ENCODE measurements around the gene TSPAN15.

TSPAN15 gene

DNA sequence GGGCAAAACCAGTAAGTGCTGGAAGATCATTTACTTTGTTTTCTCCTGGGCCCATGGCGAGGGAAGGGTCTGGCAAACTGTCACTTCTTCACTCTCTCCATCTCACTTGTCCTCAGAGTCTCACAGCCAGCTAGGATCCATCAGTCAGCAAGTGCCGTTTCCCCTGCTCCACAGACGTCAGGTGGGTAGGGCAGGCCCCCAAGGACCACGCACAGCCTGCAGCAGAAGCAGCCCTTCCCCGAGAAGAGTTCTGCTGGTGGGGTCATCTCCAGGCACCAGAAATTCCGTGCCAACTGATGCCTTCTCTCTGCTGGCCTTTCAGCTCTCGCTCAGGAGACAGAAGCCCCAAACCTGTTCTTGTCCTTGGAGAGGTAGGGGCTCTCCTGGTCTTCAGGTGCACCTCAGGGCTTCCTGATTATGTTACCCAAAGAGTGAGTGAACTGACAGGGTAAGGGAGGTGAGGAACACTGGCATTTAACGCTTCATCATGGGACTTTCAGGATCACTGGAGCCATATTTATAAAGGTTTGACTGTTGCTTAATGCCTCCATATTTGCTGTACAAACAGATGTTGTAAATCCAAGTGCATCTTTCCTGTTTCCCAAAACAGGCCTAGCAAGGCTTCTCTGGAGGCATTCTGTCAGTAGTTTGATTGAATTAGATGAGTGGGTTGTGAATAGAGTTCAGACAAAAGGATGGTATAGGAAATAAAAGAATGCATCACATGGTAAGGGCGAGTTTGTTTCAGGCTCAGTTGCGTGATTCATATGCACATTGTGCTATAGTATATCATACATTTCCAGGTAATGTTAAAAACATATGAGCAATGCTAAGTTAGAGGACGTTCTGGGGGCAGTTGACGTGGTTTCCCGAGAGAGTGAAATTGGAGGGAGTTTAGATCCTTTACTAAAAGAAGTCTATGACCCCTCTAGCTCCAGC, 13.7 kb upstream of the TSPAN15 start:
- Histone ChIP-seq H3K9me3 (ENCODE audit: insufficient read depth, low read length) (peaks cover 9% of the 10 kb centered on the region; the same call in 1 of the 2 replicates), H3K4me3 (ENCODE audit: insufficient read length, low read depth) (no peak overlapping the region), H3K9ac (ENCODE audit: insufficient read length, low read depth) (no peak overlapping the region), H3K36me3 (ENCODE audit: insufficient read depth, insufficient read length, low read length) (no peaks in the 10 kb centered on the region), H3K27me3 (ENCODE audit: insufficient read depth, insufficient read length) (no peaks in the 10 kb centered on the region), H3K4me1 (ENCODE audit: insufficient read depth, insufficient read length) (peaks cover 12% of the 10 kb centered on the region)
- DNase-seq (ENCODE audit: low read depth, low spot score) = no peak
- TF ChIP-seq YY1 (IDR thresholded peaks at IDR 0.05; ENCODE audit: insufficient read depth, insufficient read length) (no peak), ZNF274 (IDR thresholded peaks at IDR 0.05; ENCODE audit: low read depth, low read length) (no peak), SUZ12 (IDR thresholded peaks at IDR 0.05; ENCODE audit: extremely low read depth, insufficient read depth, insufficient read length) (no peak)

DNA sequence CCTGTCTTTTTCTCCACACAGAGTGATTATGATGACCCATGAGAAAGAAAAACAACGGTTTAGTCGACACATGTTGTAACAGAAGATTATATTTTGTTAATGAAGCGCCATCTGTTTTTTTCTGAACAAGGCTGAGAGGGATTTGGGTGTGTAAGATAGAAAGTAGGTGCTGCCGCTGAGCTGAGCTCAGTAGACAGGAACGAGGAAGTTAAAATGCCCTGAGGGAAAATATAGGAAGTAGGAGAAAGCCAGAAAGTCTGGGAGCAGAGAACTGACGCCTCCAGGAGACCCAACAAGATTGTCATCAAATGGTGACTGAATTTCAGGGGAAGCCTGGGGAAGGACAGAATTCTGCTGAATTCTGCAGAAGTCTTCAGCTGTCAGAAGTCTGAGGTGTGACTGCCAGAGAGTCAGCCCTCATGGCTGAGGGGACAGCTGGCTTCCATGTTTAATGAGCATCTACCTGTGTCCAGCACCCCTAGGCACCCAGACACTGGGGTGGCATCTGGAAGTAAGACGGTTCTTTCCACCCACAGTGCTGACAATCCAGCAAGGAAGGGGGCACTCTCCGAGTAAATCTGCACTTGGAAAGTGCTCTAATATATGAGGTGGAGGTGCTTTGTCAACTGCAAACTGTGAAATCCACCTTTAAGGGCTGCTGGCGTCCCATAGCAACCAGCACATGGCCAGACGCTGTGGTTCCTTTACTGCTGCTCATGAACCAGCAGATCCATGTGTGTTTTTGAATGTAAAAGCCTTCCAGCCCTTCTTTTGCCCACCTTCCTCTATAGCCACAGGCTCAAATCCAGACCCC, 12.5 kb upstream of the TSPAN15 start:
- TF ChIP-seq ZNF274 (IDR thresholded peaks at IDR 0.05; ENCODE audit: low read depth, low read length) (no peak), YY1 (IDR thresholded peaks at IDR 0.05; ENCODE audit: insufficient read depth, insufficient read length) (no peak), SUZ12 (IDR thresholded peaks at IDR 0.05; ENCODE audit: extremely low read depth, insufficient read depth, insufficient read length) (no peak)
- H3K9me3 ChIP-seq (ENCODE audit: insufficient read depth, low read length) = peaks cover 9% of the 10 kb centered on the region; the same call in 1 of the 2 replicates
- H3K4me3 ChIP-seq (ENCODE audit: insufficient read length, low read depth) = no peak overlapping the region
- H3K9ac ChIP-seq (ENCODE audit: insufficient read length, low read depth) = no peak overlapping the region
- H3K4me1 ChIP-seq (ENCODE audit: insufficient read depth, insufficient read length) = peaks cover 12% of the 10 kb centered on the region
- DNase-seq (ENCODE audit: low read depth, low spot score) = no peak
- no peaks in the 10 kb centered on the region for H3K27me3 ChIP-seq (ENCODE audit: insufficient read depth, insufficient read length)
- no peaks in the 10 kb centered on the region for H3K36me3 ChIP-seq (ENCODE audit: insufficient read depth, insufficient read length, low read length)

DNA sequence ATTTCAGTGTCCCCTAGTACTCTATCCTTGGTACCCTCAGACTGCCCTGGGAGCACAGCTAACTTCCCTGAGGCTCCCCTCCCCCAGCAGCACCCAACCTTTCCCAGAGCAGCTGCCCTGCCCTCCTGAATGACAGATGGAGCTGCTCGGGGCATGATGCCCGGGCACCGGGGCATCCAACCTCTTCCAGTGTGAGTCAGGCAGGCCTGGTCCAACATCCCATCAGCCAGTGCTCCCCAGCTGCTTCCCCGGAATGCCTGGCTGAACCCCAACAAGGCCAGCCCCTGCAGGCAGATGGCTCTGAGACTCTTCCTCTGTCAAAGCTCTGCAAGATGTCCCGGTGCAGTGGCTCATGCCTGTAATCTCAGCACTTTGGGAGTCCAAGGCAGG, 11.9 kb upstream of the TSPAN15 start:
- TF ChIP-seq YY1 (IDR thresholded peaks at IDR 0.05; ENCODE audit: insufficient read depth, insufficient read length) = no peak
- no peak for TF ChIP-seq SUZ12 (IDR thresholded peaks at IDR 0.05; ENCODE audit: extremely low read depth, insufficient read depth, insufficient read length)
- no peak for TF ChIP-seq ZNF274 (IDR thresholded peaks at IDR 0.05; ENCODE audit: low read depth, low read length)
- Histone ChIP-seq H3K9me3 (ENCODE audit: insufficient read depth, low read length) (peaks cover 9% of the 10 kb centered on the region; the same call in 1 of the 2 replicates), H3K4me1 (ENCODE audit: insufficient read depth, insufficient read length) (peaks cover 12% of the 10 kb centered on the region), H3K27me3 (ENCODE audit: insufficient read depth, insufficient read length) (no peaks in the 10 kb centered on the region), H3K4me3 (ENCODE audit: insufficient read length, low read depth) (no peak overlapping the region), H3K9ac (ENCODE audit: insufficient read length, low read depth) (no peak overlapping the region), H3K36me3 (ENCODE audit: insufficient read depth, insufficient read length, low read length) (no peaks in the 10 kb centered on the region)
- DNase-seq (ENCODE audit: low read depth, low spot score) = no peak

DNA sequence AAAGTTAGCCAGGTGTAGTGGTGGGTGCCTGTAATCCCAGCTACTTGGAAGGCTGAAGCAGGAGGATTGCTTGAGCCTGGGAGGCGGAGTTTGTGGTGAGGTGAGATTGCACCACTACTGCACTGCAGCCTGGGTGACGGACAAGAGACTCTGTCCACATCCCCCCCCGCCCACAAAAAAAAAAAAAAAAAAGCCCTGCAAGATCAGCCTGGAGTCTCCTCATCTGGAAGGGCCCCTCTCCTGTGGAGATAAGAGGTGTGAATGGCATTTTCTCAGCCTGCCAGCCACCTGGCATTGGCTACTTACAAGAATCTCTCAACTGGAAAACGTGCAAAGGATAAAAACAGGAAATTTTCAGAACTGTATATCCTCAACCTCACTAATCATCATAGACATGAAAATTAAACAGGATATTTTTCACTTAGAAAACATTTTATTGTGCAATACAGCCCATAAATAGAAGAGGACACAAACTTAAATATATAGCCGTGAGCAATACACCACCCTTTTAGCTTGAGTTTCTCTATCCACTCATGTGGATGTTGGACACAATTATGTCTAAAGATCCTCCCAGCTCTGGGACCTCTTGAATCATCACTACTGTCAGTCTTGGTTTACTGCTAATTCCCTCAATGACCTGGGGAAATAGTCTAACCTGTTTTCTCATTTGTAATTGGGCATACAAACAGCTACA, 11.3 kb upstream of the TSPAN15 start:
- H3K36me3 ChIP-seq (ENCODE audit: insufficient read depth, insufficient read length, low read length) = no peaks in the 10 kb centered on the region
- H3K4me3 ChIP-seq (ENCODE audit: insufficient read length, low read depth) = no peak overlapping the region
- no peak for DNase-seq (ENCODE audit: low read depth, low spot score)
- TF ChIP-seq SUZ12 (IDR thresholded peaks at IDR 0.05; ENCODE audit: extremely low read depth, insufficient read depth, insufficient read length) (no peak), YY1 (IDR thresholded peaks at IDR 0.05; ENCODE audit: insufficient read depth, insufficient read length) (no peak), ZNF274 (IDR thresholded peaks at IDR 0.05; ENCODE audit: low read depth, low read length) (no peak)
- H3K4me1 ChIP-seq (ENCODE audit: insufficient read depth, insufficient read length) = peaks cover 12% of the 10 kb centered on the region
- H3K27me3 ChIP-seq (ENCODE audit: insufficient read depth, insufficient read length) = no peaks in the 10 kb centered on the region
- no peak overlapping the region for H3K9ac ChIP-seq (ENCODE audit: insufficient read length, low read depth)
- H3K9me3 ChIP-seq (ENCODE audit: insufficient read depth, low read length) = peaks cover 4% of the 10 kb centered on the region; the same call in 1 of the 2 replicates

DNA sequence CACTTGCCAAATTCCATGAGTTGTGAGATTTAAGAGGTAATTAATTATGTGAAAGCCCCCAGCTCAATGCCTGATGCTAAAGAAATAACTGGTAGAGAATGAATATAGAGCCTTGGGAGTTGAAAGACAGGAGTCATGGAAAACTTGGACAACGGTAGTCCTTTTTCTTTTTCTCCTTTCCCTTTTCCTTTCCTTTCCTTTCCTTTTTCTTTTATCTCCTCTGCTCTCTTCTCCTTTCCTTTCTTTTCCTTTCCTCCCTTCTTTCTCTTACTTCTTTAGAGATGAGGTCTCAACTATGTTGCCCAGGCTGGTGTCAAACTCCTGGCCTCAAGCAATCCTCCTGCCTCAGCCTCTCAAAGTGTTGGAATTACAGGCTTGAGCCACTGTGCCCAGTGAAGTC, 7.9 kb upstream of the TSPAN15 start:
- Histone ChIP-seq H3K9ac (ENCODE audit: insufficient read length, low read depth) (no peak overlapping the region), H3K4me3 (ENCODE audit: insufficient read length, low read depth) (no peak overlapping the region), H3K4me1 (ENCODE audit: insufficient read depth, insufficient read length) (peaks cover 13% of the 10 kb centered on the region), H3K9me3 (ENCODE audit: insufficient read depth, low read length) (no peaks in the 10 kb centered on the region; the same call in 1 of the 2 replicates), H3K27me3 (ENCODE audit: insufficient read depth, insufficient read length) (no peaks in the 10 kb centered on the region), H3K36me3 (ENCODE audit: insufficient read depth, insufficient read length, low read length) (no peaks in the 10 kb centered on the region)
- no peak for DNase-seq (ENCODE audit: low read depth, low spot score)
- no peak for TF ChIP-seq ZNF274 (IDR thresholded peaks at IDR 0.05; ENCODE audit: low read depth, low read length)

DNA sequence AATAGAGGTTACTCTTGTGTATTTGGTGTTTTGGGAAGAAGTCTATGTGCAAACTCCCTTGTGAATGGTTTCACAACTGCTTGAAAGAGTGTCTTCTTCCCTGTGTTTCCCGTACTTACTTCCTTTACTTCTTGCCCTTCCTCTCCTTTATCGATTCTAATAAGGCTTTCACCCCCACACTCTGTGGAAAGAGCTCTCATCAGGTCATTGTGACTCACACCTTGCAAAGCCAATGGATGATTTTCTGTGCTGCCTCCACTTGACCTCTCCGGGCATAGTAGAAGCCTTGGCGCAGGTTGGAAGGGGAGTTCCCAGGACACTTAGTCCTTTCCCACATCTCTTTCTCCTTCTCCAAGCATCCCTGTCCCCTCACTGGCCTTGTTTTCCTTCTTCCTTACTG, 6.2 kb upstream of the TSPAN15 start:
- Histone ChIP-seq H3K4me1 (ENCODE audit: insufficient read depth, insufficient read length) (peaks cover 13% of the 10 kb centered on the region), H3K36me3 (ENCODE audit: insufficient read depth, insufficient read length, low read length) (no peaks in the 10 kb centered on the region), H3K9ac (ENCODE audit: insufficient read length, low read depth) (no peak overlapping the region), H3K27me3 (ENCODE audit: insufficient read depth, insufficient read length) (no peaks in the 10 kb centered on the region), H3K4me3 (ENCODE audit: insufficient read length, low read depth) (no peak overlapping the region), H3K9me3 (ENCODE audit: insufficient read depth, low read length) (no peaks in the 10 kb centered on the region; the same call in 1 of the 2 replicates)
- no peak for TF ChIP-seq ZNF274 (IDR thresholded peaks at IDR 0.05; ENCODE audit: low read depth, low read length)
- TF ChIP-seq SUZ12 (IDR thresholded peaks at IDR 0.05; ENCODE audit: extremely low read depth, insufficient read depth, insufficient read length) = no peak
- TF ChIP-seq YY1 (IDR thresholded peaks at IDR 0.05; ENCODE audit: insufficient read depth, insufficient read length) = no peak
- DNase-seq (ENCODE audit: low read depth, low spot score) = no peak
